HG03460 (cell line): ENCODE data around the gene PADI3.

Source experiments
- ATAC-seq: cut with Tn5 transposase; IDR thresholded peaks from one replicate; pipeline ENCODE4 v1.9.1; 2021; ENCODE audit not compliant: unreplicated experiment

The PADI3 gene

GRCh38 chr1:17329610-17330009 lies 80.7 kb downstream of the PADI3 start:
- no peak for ATAC-seq

GRCh38 chr1:17330856-17331255 lies 82.0 kb downstream of the PADI3 start:
- ATAC-seq: no peak

- no peak for ATAC-seq
Observed at GRCh38 chr1:17333081-17333480, 84.2 kb downstream of the PADI3 start.
